ENCODE results near the gene TMEM135. TPM values are rescaled to one million over a fixed set of nuclear protein-coding genes. Genes with fewer than 3 reads are reported as not detected.

Gene TMEM135
- total RNA-seq, 2 donors from 2014 or later: 111 to 113 TPM

- 86% methylated on average over 3 of the region's 4 CpGs; no CpG with 5 or more reads in 1 of the 2 experiments for WGBS, 2 experiments (ENCODE audit: insufficient coverage in 1 of 2, insufficient read length in 1 of 2)
- no peak overlapping the region for H3K27ac Mint-ChIP-seq
- Histone ChIP-seq H3K27ac (ENCODE audit: low read depth, low read length) (no peak overlapping the region), H3K27me3 (ENCODE audit: control insufficient read depth, insufficient read depth, low read length, poor library complexity, severe bottlenecking) (no peaks in the 10 kb centered on the region), H3K36me3 (ENCODE audit: control insufficient read depth, insufficient read depth, low read length) (no peaks in the 10 kb centered on the region), H3K4me3 (ENCODE audit: low read length) (no peak overlapping the region), H3K9ac (ENCODE audit: extremely low read depth, low read length, poor library complexity, severe bottlenecking) (no peak overlapping the region), H3K9me3 (ENCODE audit: control insufficient read depth, low read length) (no peaks in the 10 kb centered on the region), H3K4me1 (ENCODE audit: control insufficient read depth, insufficient read depth, low read length) (no peaks in the 10 kb centered on the region)
- peak; percentile 53 for DNase-seq
- H3K36me3 Mint-ChIP-seq (ENCODE audit: low read depth): peaks cover 4% of the 10 kb centered on the region
- H3K4me3 Mint-ChIP-seq: no peak overlapping the region
- peaks cover 4% of the 10 kb centered on the region for H3K4me1 Mint-ChIP-seq
- TF ChIP-seq CTCF (conservative IDR thresholded peaks at IDR 0.05): no peak
- peaks cover 2% of the 10 kb centered on the region for H3K9me3 Mint-ChIP-seq
- no peaks in the 10 kb centered on the region for H3K27me3 Mint-ChIP-seq (ENCODE audit: insufficient read depth)
Observed at GRCh38 chr11:87219266-87219665, 181.5 kb downstream of the TMEM135 start.

DNA sequence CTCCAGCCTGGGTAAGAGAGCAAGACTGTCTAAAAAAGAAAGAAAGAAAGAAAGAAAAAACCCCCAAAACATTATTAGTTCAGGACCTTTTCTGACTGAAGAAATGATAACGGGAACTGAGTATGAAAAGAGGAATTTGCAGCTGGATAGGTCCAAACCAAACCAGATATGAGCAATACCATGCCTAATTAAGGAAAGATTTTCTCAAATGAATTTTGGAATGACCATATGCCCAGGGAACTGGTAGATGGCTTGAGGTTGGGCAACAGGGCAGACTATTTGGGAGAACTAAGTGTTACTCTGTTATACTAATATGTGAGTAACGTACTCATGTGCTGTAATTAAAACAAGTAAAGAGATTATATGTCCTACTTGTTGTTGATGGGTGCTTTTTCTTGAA lies 186.1 kb downstream of the TMEM135 start:
- Histone ChIP-seq H3K27ac (ENCODE audit: low read depth, low read length) (no peak overlapping the region), H3K9ac (ENCODE audit: extremely low read depth, low read length, poor library complexity, severe bottlenecking) (no peak overlapping the region), H3K4me3 (ENCODE audit: low read length) (no peak overlapping the region), H3K36me3 (ENCODE audit: control insufficient read depth, insufficient read depth, low read length) (no peaks in the 10 kb centered on the region), H3K27me3 (ENCODE audit: control insufficient read depth, insufficient read depth, low read length, poor library complexity, severe bottlenecking) (no peaks in the 10 kb centered on the region), H3K4me1 (ENCODE audit: control insufficient read depth, insufficient read depth, low read length) (no peaks in the 10 kb centered on the region), H3K9me3 (ENCODE audit: control insufficient read depth, low read length) (no peaks in the 10 kb centered on the region)
- no peak for TF ChIP-seq CTCF (conservative IDR thresholded peaks at IDR 0.05)
- Mint-ChIP-seq H3K27me3 (ENCODE audit: insufficient read depth) (no peaks in the 10 kb centered on the region), H3K9me3 (peaks cover 2% of the 10 kb centered on the region), H3K27ac (peak overlapping the region; percentile 36), H3K4me1 (peaks cover 4% of the 10 kb centered on the region), H3K4me3 (no peak overlapping the region), H3K36me3 (ENCODE audit: low read depth) (peaks cover 4% of the 10 kb centered on the region)
- WGBS, 2 experiments (ENCODE audit: insufficient coverage in 1 of 2, insufficient read length in 1 of 2): 94 to 100% methylated on average over 2 of the region's 2 CpGs
- no peak for DNase-seq

- TF ChIP-seq CTCF (conservative IDR thresholded peaks at IDR 0.05): no peak
- Mint-ChIP-seq H3K4me1 (peaks cover under 1% of the 10 kb centered on the region), H3K4me3 (no peak overlapping the region), H3K36me3 (ENCODE audit: low read depth) (peaks cover 4% of the 10 kb centered on the region), H3K27me3 (ENCODE audit: insufficient read depth) (no peaks in the 10 kb centered on the region), H3K27ac (no peak overlapping the region), H3K9me3 (peaks cover 2% of the 10 kb centered on the region)
- Histone ChIP-seq H3K27ac (ENCODE audit: low read depth, low read length) (no peak overlapping the region), H3K9me3 (ENCODE audit: control insufficient read depth, low read length) (no peaks in the 10 kb centered on the region), H3K27me3 (ENCODE audit: control insufficient read depth, insufficient read depth, low read length, poor library complexity, severe bottlenecking) (no peaks in the 10 kb centered on the region), H3K36me3 (ENCODE audit: control insufficient read depth, insufficient read depth, low read length) (no peaks in the 10 kb centered on the region), H3K9ac (ENCODE audit: extremely low read depth, low read length, poor library complexity, severe bottlenecking) (no peak overlapping the region), H3K4me1 (ENCODE audit: control insufficient read depth, insufficient read depth, low read length) (no peaks in the 10 kb centered on the region), H3K4me3 (ENCODE audit: low read length) (no peak overlapping the region)
- WGBS, 2 experiments (ENCODE audit: insufficient coverage in 1 of 2, insufficient read length in 1 of 2): no CpG with 5 or more reads among the region's 1 CpG
- no peak for DNase-seq
Observed at GRCh38 chr11:87224486-87224885, 186.8 kb downstream of the TMEM135 start.

Data from endodermal cell (in vitro differentiated cells).